ENCODE measurements around the gene CIC.

CIC gene

DNA sequence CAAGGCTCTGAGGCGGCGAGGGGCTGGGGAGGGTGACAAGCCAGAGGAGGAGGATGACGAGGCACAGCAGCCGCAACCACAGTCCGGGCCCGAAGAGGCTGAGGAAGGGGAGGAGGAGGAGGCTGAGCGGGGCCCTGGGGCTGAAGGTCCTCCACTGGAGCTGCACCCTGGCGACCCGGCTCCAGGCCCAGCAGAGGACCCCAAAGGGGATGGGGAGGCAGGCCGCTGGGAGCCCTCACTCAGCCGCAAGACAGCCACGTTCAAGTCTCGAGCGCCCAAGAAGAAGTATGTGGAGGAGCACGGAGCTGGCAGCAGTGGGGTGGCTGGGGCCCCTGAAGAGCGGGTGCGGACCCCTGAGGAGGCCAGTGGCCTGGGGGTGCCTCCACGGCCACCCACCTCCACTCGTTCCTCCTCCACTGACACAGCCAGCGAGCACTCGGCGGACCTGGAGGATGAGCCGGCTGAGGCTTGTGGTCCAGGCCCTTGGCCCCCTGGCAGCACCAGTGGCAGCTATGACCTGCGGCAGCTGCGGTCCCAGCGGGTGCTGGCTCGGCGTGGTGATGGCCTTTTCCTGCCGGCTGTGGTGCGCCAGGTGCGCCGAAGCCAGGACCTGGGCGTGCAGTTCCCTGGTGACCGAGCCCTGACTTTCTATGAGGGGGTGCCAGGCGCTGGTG is 2.9 kb downstream of the CIC start:
- H3K9me2 ChIP-seq (replicated peaks; ENCODE audit: insufficient read depth, low read length): no peaks in the 10 kb centered on the region
- H3K4me1 ChIP-seq (ENCODE audit: low read length): peaks cover 13% of the 10 kb centered on the region
- H2AFZ ChIP-seq (ENCODE audit: low read length): no peak overlapping the region
- H3K27ac ChIP-seq (ENCODE audit: low read length): no peak overlapping the region
- H3K9me3 ChIP-seq (replicated peaks; ENCODE audit: insufficient read depth, low read length): no peaks in the 10 kb centered on the region
- DNase-seq: no peak
- H3K4me2 ChIP-seq (ENCODE audit: low read depth, low read length): no peak overlapping the region
- no peak overlapping the region for H3K4me3 ChIP-seq (ENCODE audit: low read length)
- no peaks in the 10 kb centered on the region for H3K27me3 ChIP-seq (replicated peaks; ENCODE audit: insufficient read depth, low read length)
- H3K79me2 ChIP-seq (ENCODE audit: low read length): peaks cover 56% of the 10 kb centered on the region
- no peaks in the 10 kb centered on the region for H3K36me3 ChIP-seq (replicated peaks; ENCODE audit: insufficient read depth, low read length)
- TF ChIP-seq, protein P1, sequence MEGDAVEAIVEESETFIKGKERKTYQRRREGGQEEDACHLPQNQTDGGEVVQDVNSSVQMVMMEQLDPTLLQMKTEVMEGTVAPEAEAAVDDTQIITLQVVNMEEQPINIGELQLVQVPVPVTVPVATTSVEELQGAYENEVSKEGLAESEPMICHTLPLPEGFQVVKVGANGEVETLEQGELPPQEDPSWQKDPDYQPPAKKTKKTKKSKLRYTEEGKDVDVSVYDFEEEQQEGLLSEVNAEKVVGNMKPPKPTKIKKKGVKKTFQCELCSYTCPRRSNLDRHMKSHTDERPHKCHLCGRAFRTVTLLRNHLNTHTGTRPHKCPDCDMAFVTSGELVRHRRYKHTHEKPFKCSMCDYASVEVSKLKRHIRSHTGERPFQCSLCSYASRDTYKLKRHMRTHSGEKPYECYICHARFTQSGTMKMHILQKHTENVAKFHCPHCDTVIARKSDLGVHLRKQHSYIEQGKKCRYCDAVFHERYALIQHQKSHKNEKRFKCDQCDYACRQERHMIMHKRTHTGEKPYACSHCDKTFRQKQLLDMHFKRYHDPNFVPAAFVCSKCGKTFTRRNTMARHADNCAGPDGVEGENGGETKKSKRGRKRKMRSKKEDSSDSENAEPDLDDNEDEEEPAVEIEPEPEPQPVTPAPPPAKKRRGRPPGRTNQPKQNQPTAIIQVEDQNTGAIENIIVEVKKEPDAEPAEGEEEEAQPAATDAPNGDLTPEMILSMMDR (IDR thresholded peaks at IDR 0.05; ENCODE audit: low read length): no peak
- TF ChIP-seq EZH2 (optimal IDR thresholded peaks at IDR 0.05; ENCODE audit: low read depth, low read length): no peak
- no peaks in the 10 kb centered on the region for H4K20me1 ChIP-seq (ENCODE audit: insufficient read depth, low read length)
- no peak overlapping the region for H3K9ac ChIP-seq (ENCODE audit: low read length)
- peaks cover 13% of the 10 kb centered on the region for H3F3A ChIP-seq (ENCODE audit: insufficient read depth, low read length)

DNA sequence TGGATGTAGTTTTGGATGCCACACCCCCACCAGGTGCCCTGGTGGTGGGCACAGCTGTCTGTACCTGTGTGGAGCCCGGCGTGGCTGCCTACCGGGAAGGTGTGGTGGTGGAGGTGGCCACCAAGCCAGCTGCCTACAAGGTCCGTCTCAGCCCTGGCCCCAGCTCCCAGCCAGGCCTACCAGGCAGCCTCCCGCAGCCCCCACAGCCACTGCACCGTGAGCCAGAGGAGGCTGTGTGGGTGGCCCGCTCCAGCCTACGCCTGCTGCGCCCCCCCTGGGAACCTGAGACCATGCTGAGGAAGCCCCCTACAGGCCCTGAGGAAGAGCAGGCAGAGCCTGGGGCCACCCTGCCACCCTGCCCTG is 3.5 kb downstream of the CIC start:
- Histone ChIP-seq H3K36me3 (replicated peaks; ENCODE audit: insufficient read depth, low read length) (no peaks in the 10 kb centered on the region), H3K9ac (ENCODE audit: low read length) (no peak overlapping the region), H3K4me1 (ENCODE audit: low read length) (peaks cover 11% of the 10 kb centered on the region), H2AFZ (ENCODE audit: low read length) (no peak overlapping the region), H3K27ac (ENCODE audit: low read length) (no peak overlapping the region), H3K4me3 (ENCODE audit: low read length) (no peak overlapping the region), H3F3A (ENCODE audit: insufficient read depth, low read length) (peaks cover 13% of the 10 kb centered on the region), H4K20me1 (ENCODE audit: insufficient read depth, low read length) (no peaks in the 10 kb centered on the region), H3K4me2 (ENCODE audit: low read depth, low read length) (no peak overlapping the region), H3K9me3 (replicated peaks; ENCODE audit: insufficient read depth, low read length) (no peaks in the 10 kb centered on the region), H3K79me2 (ENCODE audit: low read length) (peaks cover 56% of the 10 kb centered on the region), H3K9me2 (replicated peaks; ENCODE audit: insufficient read depth, low read length) (no peaks in the 10 kb centered on the region), H3K27me3 (replicated peaks; ENCODE audit: insufficient read depth, low read length) (no peaks in the 10 kb centered on the region)
- TF ChIP-seq EZH2phosphoT487 (IDR thresholded peaks at IDR 0.05; ENCODE audit: low read length) (no peak), EZH2 (optimal IDR thresholded peaks at IDR 0.05; ENCODE audit: low read depth, low read length) (no peak)
- TF ChIP-seq, protein P1 (IDR thresholded peaks at IDR 0.05; ENCODE audit: low read length): no peak
- DNase-seq: no peak

DNA sequence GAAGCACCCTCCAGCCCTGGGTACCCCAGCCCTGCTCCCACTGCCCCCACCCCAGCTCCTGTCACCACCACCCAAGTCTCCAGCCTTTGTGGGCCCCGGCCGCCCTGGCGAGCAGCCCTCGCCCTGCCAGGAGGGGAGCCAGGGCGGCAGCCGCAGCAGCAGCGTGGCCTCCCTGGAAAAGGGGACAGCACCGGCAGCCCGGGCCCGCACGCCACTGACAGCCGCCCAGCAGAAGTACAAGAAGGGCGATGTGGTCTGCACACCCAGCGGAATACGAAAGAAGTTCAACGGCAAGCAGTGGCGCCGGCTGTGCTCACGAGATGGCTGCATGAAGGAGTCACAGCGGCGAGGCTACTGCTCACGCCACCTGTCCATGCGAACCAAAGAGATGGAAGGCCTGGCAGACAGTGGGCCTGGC is 3.9 kb downstream of the CIC start:
- Histone ChIP-seq H3K27ac (ENCODE audit: low read length) (no peak overlapping the region), H3K27me3 (replicated peaks; ENCODE audit: insufficient read depth, low read length) (no peaks in the 10 kb centered on the region), H2AFZ (ENCODE audit: low read length) (no peak overlapping the region), H3K4me1 (ENCODE audit: low read length) (peaks cover 8% of the 10 kb centered on the region), H3F3A (ENCODE audit: insufficient read depth, low read length) (peaks cover 13% of the 10 kb centered on the region), H3K9ac (ENCODE audit: low read length) (no peak overlapping the region), H3K4me2 (ENCODE audit: low read depth, low read length) (no peak overlapping the region), H3K9me2 (replicated peaks; ENCODE audit: insufficient read depth, low read length) (no peaks in the 10 kb centered on the region), H3K4me3 (ENCODE audit: low read length) (no peak overlapping the region), H3K9me3 (replicated peaks; ENCODE audit: insufficient read depth, low read length) (no peaks in the 10 kb centered on the region), H3K36me3 (replicated peaks; ENCODE audit: insufficient read depth, low read length) (no peaks in the 10 kb centered on the region), H3K79me2 (ENCODE audit: low read length) (peaks cover 56% of the 10 kb centered on the region), H4K20me1 (ENCODE audit: insufficient read depth, low read length) (no peaks in the 10 kb centered on the region)
- TF ChIP-seq, protein P1 (IDR thresholded peaks at IDR 0.05; ENCODE audit: low read length): no peak
- TF ChIP-seq EZH2 (optimal IDR thresholded peaks at IDR 0.05; ENCODE audit: low read depth, low read length) (no peak), EZH2phosphoT487 (IDR thresholded peaks at IDR 0.05; ENCODE audit: low read length) (no peak)
- no peak for DNase-seq
